GOT3 (cell line): ENCODE measurements around the gene SEPTIN5.

Experiments used
- DNase-seq: peaks from one replicate; lab custom pipeline; 2025; ENCODE audit warnings: mixed read lengths; lab: John Stamatoyannopoulos, UW

The SEPTIN5 gene

GRCh38 chr22:19761725-19762567 lies 47.6 kb downstream of the SEPTIN5 start:
- no peak for DNase-seq

- no peak for DNase-seq
Measured at GRCh38 chr22:19762568-19763457, 48.5 kb downstream of the SEPTIN5 start.

GRCh38 chr22:19763458-19764298 lies 49.4 kb downstream of the SEPTIN5 start:
- no peak for DNase-seq

- no peak for DNase-seq
Measured at GRCh38 chr22:19764299-19764593, 49.9 kb downstream of the SEPTIN5 start.

GRCh38 chr22:19764636-19765476 lies 50.6 kb downstream of the SEPTIN5 start:
- DNase-seq, result no peak

GRCh38 chr22:19765477-19766239 lies 51.4 kb downstream of the SEPTIN5 start:
- DNase-seq, result no peak

- DNase-seq, result no peak
Measured at GRCh38 chr22:19766240-19766510, 51.9 kb downstream of the SEPTIN5 start.

- DNase-seq, result no peak
Measured at GRCh38 chr22:19766511-19767426, 52.5 kb downstream of the SEPTIN5 start.

- DNase-seq, result no peak
Measured at GRCh38 chr22:19767427-19768341, 53.4 kb downstream of the SEPTIN5 start.

- no peak for DNase-seq
Measured at GRCh38 chr22:19769393-19769715, 55.1 kb downstream of the SEPTIN5 start.

- no peak for DNase-seq
Measured at GRCh38 chr22:19770349-19771220, 56.3 kb downstream of the SEPTIN5 start.

GRCh38 chr22:19772422-19772672 lies 58.0 kb downstream of the SEPTIN5 start:
- no peak for DNase-seq
